ENCODE measurements around the gene NAGK.
"Not testable (repeated sequence)": the region's sequence is repeated elsewhere in the genome, so short reads cannot be mapped to it uniquely, and the experiment has no call there.

DNA sequence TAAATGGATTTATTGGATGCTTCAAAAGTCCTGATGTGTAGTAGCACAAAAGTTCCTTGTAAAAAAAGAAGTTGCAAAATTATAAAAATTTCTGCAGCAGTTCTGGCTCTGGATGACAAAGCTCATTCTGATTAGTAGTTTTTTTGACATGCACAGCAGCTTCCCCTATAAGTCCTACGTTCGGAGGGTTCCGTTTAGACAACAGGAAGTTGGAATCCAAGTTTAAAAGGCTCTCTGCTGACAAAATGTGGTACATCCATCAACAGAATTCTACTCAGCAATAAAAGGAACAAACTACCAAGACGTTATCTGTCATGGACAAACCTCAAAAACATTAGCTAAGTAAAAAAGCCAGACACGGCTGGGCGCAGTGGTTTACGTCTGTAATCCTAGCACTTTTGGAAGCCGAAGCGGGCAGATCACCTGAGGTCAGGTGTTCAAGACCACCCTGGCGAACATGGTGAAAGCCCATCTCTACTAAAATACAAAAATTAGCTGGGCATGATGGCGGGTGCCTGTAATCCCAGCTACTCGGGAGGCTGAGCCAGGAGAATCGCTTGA is 15.4 kb downstream of the NAGK start:
- TF ChIP-seq, protein P1, sequence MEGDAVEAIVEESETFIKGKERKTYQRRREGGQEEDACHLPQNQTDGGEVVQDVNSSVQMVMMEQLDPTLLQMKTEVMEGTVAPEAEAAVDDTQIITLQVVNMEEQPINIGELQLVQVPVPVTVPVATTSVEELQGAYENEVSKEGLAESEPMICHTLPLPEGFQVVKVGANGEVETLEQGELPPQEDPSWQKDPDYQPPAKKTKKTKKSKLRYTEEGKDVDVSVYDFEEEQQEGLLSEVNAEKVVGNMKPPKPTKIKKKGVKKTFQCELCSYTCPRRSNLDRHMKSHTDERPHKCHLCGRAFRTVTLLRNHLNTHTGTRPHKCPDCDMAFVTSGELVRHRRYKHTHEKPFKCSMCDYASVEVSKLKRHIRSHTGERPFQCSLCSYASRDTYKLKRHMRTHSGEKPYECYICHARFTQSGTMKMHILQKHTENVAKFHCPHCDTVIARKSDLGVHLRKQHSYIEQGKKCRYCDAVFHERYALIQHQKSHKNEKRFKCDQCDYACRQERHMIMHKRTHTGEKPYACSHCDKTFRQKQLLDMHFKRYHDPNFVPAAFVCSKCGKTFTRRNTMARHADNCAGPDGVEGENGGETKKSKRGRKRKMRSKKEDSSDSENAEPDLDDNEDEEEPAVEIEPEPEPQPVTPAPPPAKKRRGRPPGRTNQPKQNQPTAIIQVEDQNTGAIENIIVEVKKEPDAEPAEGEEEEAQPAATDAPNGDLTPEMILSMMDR (IDR thresholded peaks at IDR 0.05; ENCODE audit: insufficient read depth, low read length, poor library complexity, severe bottlenecking) = not testable (repeated sequence)
- TF ChIP-seq EZH2phosphoT487 (conservative IDR thresholded peaks at IDR 0.05; ENCODE audit: low read length) = not testable (repeated sequence)

Data from SU-DHL-6 (cell line).